HG03378 (cell line): ENCODE measurements around the gene PTRH1.
"Not testable (repeated sequence)": the region's sequence is repeated elsewhere in the genome, so short reads cannot be mapped to it uniquely, and the experiment has no call there.

Experiments used
- ATAC-seq: cut with Tn5 transposase; IDR thresholded peaks from one replicate; pipeline ENCODE4 v1.9.1; 2021; ENCODE audit warnings: mild to moderate bottlenecking, moderate library complexity; ENCODE audit not compliant: unreplicated experiment

Gene PTRH1, protein sequence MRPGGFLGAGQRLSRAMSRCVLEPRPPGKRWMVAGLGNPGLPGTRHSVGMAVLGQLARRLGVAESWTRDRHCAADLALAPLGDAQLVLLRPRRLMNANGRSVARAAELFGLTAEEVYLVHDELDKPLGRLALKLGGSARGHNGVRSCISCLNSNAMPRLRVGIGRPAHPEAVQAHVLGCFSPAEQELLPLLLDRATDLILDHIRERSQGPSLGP

GRCh38 chr9:127715470-127716337, at the start of gene PTRH1, which contains the start of gene TTC16:
PTRH1 (minus strand) TSS chr9:127715663; CDS start chr9:127715639, 24 bp downstream.
TTC16 (plus strand) TSS chr9:127716079; CDS start chr9:127716146, 67 bp downstream.
- ATAC-seq: peak; percentile 76

GRCh38 chr9:127763918-127764384, 48.5 kb upstream of the PTRH1 start:
- ATAC-seq: no peak

GRCh38 chr9:127762111-127762676, 46.7 kb upstream of the PTRH1 start:
- ATAC-seq: no peak

DNA sequence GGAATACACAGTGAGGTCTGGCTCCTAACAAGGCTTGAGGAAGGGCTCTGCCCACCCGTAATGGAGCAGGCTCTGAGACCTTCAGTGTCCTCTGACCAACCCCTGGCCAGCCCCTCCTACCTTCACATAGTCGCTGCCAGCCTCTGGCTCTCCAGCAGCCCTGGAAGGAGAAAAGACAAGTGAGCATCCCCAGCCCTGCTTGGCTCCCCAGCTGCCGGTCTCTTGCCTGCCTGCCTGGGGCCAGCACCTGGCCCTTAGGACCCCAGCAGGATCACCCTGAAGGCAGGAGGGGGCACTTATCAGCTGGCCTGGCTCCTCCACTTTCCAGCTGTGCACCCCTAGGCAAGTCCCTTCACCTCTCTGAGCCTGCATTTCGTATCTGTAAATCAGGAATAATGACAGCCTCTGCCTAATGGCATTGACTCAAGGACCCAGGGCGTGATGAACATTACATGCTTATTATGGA, 46.1 kb upstream of the PTRH1 start:
- ATAC-seq: no peak

- ATAC-seq: no peak
Measured at GRCh38 chr9:127761061-127761460, 45.6 kb upstream of the PTRH1 start.

DNA sequence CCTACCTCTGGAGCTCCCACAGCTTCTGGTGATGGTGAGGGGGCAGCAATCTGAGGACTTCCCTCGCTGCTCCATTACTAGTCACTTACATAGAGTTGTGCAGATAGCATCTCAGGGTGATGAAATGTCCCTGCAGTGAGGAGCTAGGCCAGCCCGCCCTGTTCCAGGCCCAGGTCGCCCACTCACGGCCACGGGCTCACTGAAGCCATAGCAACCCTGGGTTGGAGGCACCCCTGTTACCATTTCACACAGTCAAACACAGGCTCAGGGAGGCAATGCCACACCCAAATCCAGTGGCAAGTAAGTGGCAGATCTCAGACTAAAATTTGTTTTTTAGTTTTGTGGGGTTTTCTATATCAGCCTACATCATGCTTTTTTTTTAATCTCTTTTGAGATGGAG, 43.4 kb upstream of the PTRH1 start:
- no peak for ATAC-seq

- not testable (repeated sequence) for ATAC-seq
Measured at GRCh38 chr9:127756776-127757175, 41.3 kb upstream of the PTRH1 start.

GRCh38 chr9:127756233-127756632, 40.8 kb upstream of the PTRH1 start:
- ATAC-seq: no peak

DNA sequence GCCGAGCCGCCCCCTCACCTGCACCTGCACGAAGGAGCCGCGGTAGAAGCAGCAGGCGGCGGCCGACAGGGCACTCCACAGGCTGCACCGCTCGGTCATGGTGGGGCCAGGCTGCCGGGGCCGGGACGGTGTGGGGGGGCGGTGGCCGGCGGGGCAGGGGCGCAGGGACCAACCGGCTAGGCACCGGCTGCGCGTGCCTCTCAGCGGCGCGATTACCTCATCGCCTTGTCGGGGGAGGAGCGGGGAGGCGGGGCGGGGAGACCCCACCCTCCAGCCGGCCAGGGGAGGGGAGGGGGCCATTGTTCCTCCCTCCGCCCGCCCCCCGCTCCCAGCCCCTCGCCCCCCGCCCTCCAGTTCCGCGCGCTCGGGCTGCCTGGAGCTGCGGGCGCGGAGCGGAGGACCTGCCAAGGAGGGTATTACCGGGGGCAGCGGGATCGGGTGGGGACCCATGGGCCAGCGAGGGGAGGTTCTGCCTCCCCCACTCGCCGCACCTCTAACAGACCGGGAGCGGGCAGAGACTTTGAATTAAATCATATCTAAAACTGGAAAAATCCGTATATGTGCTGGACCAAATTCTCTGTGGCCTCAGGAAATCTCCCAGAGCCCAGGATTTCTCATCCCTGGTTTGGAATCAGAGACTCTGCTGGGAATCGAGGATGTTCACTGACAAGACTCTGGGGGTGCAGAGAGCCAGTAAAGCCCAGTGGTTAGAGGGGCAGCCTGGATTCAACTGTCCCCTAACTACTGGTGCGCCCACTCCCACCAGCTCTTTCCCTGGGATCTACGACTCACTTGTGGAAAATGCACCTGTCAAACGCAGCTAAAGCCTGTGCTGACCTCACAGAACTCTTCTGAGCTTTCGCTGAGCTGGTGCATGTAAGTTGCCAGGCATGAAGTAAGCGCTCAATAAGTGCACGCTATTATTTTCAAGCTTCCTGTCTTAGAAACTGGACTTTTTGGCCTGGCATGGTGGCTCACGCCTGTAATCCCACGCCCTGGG, 39.9 kb upstream of the PTRH1 start:
- no peak for ATAC-seq

- no peak for ATAC-seq
Measured at GRCh38 chr9:127754099-127755060, 38.9 kb upstream of the PTRH1 start.

DNA sequence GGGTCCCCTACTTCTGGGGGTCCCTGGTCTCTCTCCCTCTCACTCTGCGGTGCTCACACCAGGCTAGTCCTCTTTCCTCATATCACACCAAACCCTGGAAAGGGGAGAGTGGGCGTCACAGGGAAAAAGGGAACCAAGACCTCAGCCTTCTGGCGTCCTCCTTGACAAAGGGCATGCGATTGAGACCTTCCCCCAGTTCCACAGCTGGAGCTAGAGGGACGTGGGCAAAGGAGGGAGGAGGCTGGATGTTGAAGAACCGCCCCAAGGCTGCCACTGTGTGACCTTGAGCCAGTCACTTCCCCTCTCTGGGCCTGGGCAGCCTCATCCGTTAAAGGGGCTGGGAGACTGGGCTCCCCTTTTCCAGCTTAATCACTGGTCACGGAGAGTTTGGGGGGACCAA, 38.2 kb upstream of the PTRH1 start:
- no peak for ATAC-seq

DNA sequence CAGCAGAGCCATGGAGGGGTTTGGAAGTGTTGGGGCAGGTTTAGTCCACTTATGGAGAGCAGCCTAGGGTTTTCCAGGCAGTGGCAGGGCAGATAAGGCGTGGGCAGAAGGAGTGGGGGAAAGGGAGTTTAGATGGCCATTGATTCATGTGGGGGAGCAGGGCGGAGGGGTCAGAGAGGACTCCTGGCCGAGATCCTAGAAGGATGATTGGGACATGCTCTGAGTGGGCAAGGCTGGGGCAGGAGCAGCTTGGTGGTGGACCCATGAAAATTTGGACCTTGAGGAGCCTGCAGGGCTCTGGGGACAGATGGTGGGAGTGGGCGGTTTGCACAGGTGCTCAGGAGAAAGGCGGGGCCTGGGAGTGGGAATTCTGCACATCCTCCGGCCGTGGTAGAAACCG, 37.7 kb upstream of the PTRH1 start:
- ATAC-seq: no peak

DNA sequence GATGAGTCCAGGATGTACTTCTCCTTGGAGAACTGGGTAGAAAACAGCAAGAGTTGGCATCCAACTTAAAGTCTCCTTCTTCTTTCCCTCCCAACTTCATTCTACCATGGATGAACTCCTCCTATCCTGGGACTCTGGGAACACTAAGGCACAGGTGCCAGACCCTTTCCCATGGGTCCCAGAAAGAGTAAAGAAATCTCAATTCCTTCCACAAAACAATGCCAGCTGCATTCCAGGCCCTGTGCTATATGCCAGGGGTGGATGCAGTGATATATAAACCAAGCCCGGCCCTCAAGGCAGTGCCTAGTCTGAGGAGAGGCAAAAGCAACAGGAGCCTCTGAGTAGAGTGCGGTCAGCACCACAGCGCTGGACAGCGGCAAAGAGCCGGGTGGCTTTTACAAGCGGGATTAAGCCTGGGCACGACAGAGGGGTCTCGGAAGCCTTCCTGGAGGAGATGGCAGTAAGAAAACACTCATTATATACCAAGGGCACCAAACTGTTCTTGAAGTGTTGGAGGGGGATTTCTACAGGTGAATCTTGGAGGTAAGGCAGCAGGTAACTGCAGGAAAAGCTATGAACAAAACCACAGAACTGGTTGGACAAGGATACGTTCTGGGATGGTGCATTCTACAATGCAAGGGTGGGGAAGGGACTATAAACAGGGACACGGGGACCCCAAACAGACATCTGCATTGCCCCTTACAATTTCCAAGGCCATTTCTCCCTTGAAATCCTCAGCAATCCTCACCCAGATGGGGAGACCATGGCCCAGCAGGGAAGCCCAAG, 36.0 kb upstream of the PTRH1 start:
- no peak for ATAC-seq

DNA sequence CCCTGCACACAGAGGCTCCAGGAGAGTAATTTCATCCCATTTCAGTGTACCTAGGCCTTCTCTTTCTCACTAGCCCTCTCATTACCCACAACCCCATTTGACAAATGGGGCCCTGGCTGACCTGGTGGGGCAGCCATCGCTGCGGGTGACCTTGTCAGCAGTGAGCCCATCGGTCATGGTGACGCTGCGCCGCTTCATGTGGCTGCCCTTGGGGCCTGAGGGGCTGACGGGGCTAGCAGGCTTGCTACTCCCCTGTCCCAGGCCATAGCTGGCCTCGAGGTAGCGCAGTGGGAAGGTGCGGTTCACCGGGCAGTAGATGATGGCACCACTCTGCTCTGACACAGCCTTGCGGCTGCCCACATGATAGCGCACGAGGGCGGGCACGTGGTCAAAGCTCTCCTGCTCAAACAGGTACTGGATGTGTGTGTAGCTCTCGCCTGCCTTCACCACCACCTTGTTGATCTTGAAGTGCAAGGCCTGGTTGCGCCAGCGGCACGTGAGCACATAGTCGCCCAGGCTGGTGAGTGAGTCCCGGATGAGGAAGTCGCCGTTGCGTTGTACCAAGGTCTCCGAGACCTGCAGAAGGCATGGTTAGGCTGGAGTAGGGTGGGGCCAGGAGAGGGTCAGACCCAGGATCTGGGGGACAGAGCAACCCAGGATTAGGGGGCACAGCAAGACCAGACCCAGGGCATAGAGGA, 33.8 kb upstream of the PTRH1 start:
- ATAC-seq: no peak

DNA sequence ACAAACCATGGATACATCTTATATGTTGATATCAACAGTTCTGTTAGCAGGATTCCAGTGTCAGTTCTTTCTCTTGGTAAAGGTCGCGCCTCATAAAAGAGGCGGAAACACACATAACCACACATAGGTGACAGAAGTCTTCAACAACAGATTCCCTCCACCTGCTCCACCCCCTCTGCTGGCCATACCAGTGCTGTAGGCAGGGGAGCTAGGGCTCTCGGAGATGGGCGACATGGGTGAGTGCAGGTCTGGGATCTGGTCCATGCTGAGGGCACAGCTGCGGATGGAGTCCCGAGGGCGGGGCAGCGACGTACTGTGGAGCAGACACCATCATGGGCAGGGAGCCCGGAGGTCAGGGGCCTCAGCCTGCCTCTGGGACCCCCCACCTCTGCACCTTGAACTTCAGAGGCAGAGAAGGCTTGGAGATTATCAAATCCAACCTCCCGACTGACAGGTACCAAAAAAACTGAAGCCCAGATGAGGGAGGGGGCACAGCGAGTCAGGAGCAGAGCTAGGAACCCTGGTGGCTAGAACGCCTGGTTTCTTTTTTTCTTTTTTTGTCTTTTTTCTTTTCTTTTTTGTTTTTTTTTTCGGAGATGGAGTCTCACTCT, 31.6 kb upstream of the PTRH1 start:
- ATAC-seq: no peak

- ATAC-seq: no peak
Measured at GRCh38 chr9:127744398-127745110, 29.1 kb upstream of the PTRH1 start.
